ENCODE measurements around the gene ENTPD7.
A peak's percentile ranks its signal among the peaks of the same experiment; 100 is the strongest.

Gene ENTPD7

DNA sequence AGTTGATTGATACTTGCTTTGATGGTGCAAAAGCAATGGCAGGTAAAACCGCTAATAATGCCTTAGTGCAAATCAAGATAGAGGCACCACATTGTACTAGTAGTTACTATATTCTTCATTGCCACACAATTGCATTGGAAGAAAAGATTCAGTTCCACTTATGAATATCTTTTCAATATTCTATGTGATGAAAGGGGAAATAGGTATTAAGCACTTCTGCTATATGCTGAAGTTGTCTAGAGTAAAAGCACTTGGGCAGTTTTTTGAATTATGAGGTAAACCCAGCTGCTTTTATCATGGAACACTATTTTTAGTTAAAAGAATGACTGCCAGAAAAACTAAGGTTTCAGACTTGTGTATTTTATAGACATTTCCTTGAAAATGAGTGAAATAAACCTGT, 15.5 kb downstream of the ENTPD7 start:
- H3K9ac ChIP-seq (ENCODE audit: low read length) = no peak overlapping the region
- no peak overlapping the region for H3K18ac ChIP-seq (ENCODE audit: low read depth in 1 of 2, low read length in 2 of 2)
- H2AFZ ChIP-seq (ENCODE audit: low read depth, low read length) = no peak overlapping the region
- DNase-seq = no peak
- H2AK5ac ChIP-seq (ENCODE audit: low read length, severe bottlenecking) = no peak overlapping the region
- H3K4ac ChIP-seq (ENCODE audit: low read depth in 1 of 2, low read length in 2 of 2) = no peak overlapping the region
- H3K4me1 ChIP-seq (ENCODE audit: control insufficient read depth, insufficient read depth, low read depth, low read length) = peaks cover 2% of the 10 kb centered on the region
- no peak overlapping the region for H3K14ac ChIP-seq (ENCODE audit: low read length in 2 of 2)
- no peak overlapping the region for H2BK5ac ChIP-seq (ENCODE audit: low read depth, low read length, poor library complexity, severe bottlenecking)
- no peak overlapping the region for H3K4me2 ChIP-seq (ENCODE audit: low read length, poor library complexity, severe bottlenecking)
- no peak overlapping the region for H3K27ac ChIP-seq (ENCODE audit: low read length, poor library complexity, severe bottlenecking)
- H3K36me3 ChIP-seq (ENCODE audit: control insufficient read depth in 1 of 2, insufficient read depth in 2 of 2, low read depth in 1 of 2, low read length in 2 of 2) = peaks cover 10 to 48% of the 10 kb centered on the region in 2 experiments
- H2BK12ac ChIP-seq (ENCODE audit: low read length in 2 of 2) = no peak overlapping the region
- WGBS = 100% methylated on average over 1 of the region's 1 CpG
- H3K27me3 ChIP-seq (ENCODE audit: control insufficient read depth in 1 of 2, insufficient read depth in 1 of 2, low read length in 2 of 2) = no peaks in the 10 kb centered on the region
- H3K4me3 ChIP-seq (ENCODE audit: insufficient read depth in 1 of 2, low read depth in 1 of 2, low read length in 2 of 2) = no peak overlapping the region
- no peaks in the 10 kb centered on the region for H3K9me3 ChIP-seq (ENCODE audit: control insufficient read depth, low read length)
- H2BK120ac ChIP-seq (ENCODE audit: low read depth, low read length) = no peak overlapping the region
- H2BK15ac ChIP-seq (ENCODE audit: low read depth, poor library complexity, severe bottlenecking) = no peak overlapping the region
- peaks cover 19% of the 10 kb centered on the region for H3K79me1 ChIP-seq (replicated peaks; ENCODE audit: low read length, poor library complexity, severe bottlenecking)
- H3K23ac ChIP-seq (ENCODE audit: low read length in 2 of 2) = no peak overlapping the region
- H4K91ac ChIP-seq (ENCODE audit: low read length) = no peak overlapping the region
- H4K8ac ChIP-seq (ENCODE audit: low read length) = no peak overlapping the region

DNA sequence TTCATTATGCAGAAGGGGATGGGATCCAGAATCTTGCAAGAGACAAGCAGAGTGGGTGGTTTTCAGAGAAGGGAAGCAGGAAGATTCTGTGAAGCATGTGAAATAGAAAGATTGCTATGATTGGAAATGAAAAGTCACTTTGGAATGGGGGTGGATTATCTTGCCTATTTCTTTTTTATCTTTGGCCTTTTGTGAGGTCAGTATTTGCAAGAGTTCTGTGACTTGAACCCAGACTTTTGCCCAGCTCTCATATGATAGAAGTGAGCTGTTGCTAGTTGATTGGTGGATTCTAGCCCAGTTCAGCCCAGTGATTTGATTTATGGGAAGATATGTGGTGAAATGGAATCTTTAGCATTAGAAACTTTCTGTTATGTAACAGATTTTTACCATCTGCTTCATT, 17.1 kb downstream of the ENTPD7 start:
- Histone ChIP-seq H3K9me3 (ENCODE audit: control insufficient read depth, low read length) (no peaks in the 10 kb centered on the region), H3K4me3 (ENCODE audit: insufficient read depth in 1 of 2, low read depth in 1 of 2, low read length in 2 of 2) (no peak overlapping the region), H2BK15ac (ENCODE audit: low read depth, poor library complexity, severe bottlenecking) (no peak overlapping the region), H2BK5ac (ENCODE audit: low read depth, low read length, poor library complexity, severe bottlenecking) (no peak overlapping the region), H3K23ac (ENCODE audit: low read length in 2 of 2) (no peak overlapping the region), H4K8ac (ENCODE audit: low read length) (no peak overlapping the region), H3K27me3 (ENCODE audit: control insufficient read depth in 1 of 2, insufficient read depth in 1 of 2, low read length in 2 of 2) (no peaks in the 10 kb centered on the region), H3K79me1 (replicated peaks; ENCODE audit: low read length, poor library complexity, severe bottlenecking) (peaks cover 18% of the 10 kb centered on the region), H2AFZ (ENCODE audit: low read depth, low read length) (no peak overlapping the region), H3K4ac (ENCODE audit: low read depth in 1 of 2, low read length in 2 of 2) (no peak overlapping the region), H3K14ac (ENCODE audit: low read length in 2 of 2) (no peak overlapping the region), H3K4me1 (ENCODE audit: control insufficient read depth, insufficient read depth, low read depth, low read length) (peaks cover 7% of the 10 kb centered on the region), H2AK5ac (ENCODE audit: low read length, severe bottlenecking) (no peak overlapping the region), H3K36me3 (ENCODE audit: control insufficient read depth in 1 of 2, insufficient read depth in 2 of 2, low read depth in 1 of 2, low read length in 2 of 2) (peaks cover 15 to 50% of the 10 kb centered on the region in 2 experiments), H4K91ac (ENCODE audit: low read length) (no peak overlapping the region), H3K9ac (ENCODE audit: low read length) (no peak overlapping the region), H2BK120ac (ENCODE audit: low read depth, low read length) (no peak overlapping the region), H2BK12ac (ENCODE audit: low read length in 2 of 2) (no peak overlapping the region), H3K18ac (ENCODE audit: low read depth in 1 of 2, low read length in 2 of 2) (no peak overlapping the region), H3K27ac (ENCODE audit: low read length, poor library complexity, severe bottlenecking) (no peak overlapping the region), H3K4me2 (ENCODE audit: low read length, poor library complexity, severe bottlenecking) (no peak overlapping the region)
- DNase-seq = peak; percentile 27

DNA sequence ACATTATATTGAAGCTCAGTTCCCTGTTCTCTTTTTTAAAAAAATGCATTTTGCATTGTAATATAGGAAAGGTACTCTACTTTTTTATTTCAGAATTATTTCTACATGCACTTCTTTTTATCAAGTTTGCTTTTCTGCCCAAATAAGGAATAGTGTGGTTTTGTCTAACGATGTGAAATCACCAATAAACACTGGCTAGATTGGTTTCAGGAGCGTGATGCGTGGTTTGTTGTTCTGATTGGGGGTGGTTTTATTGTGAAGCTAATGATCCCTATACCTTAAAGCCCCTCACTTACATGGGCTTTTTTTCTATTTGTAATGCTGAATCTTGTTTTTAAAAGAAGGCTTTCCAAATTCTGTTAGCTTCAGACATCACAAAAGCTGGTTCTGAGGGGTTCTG, 17.6 kb downstream of the ENTPD7 start:
- no peak overlapping the region for H3K27ac ChIP-seq (ENCODE audit: low read length, poor library complexity, severe bottlenecking)
- no peaks in the 10 kb centered on the region for H3K27me3 ChIP-seq (ENCODE audit: control insufficient read depth in 1 of 2, insufficient read depth in 1 of 2, low read length in 2 of 2)
- 100% methylated on average over 1 of the region's 3 CpGs for WGBS
- H3K4me3 ChIP-seq (ENCODE audit: insufficient read depth in 1 of 2, low read depth in 1 of 2, low read length in 2 of 2) = no peak overlapping the region
- peaks cover 8% of the 10 kb centered on the region for H3K4me1 ChIP-seq (ENCODE audit: control insufficient read depth, insufficient read depth, low read depth, low read length)
- no peaks in the 10 kb centered on the region for H3K9me3 ChIP-seq (ENCODE audit: control insufficient read depth, low read length)
- no peak overlapping the region for H2BK12ac ChIP-seq (ENCODE audit: low read length in 2 of 2)
- no peak overlapping the region for H4K91ac ChIP-seq (ENCODE audit: low read length)
- no peak overlapping the region for H2BK120ac ChIP-seq (ENCODE audit: low read depth, low read length)
- no peak overlapping the region for H2AFZ ChIP-seq (ENCODE audit: low read depth, low read length)
- H3K36me3 ChIP-seq (ENCODE audit: control insufficient read depth in 1 of 2, insufficient read depth in 2 of 2, low read depth in 1 of 2, low read length in 2 of 2) = peaks cover 15 to 50% of the 10 kb centered on the region in 2 experiments
- no peak overlapping the region for H2BK15ac ChIP-seq (ENCODE audit: low read depth, poor library complexity, severe bottlenecking)
- H3K14ac ChIP-seq (ENCODE audit: low read length in 2 of 2) = no peak overlapping the region
- peaks cover 18% of the 10 kb centered on the region for H3K79me1 ChIP-seq (replicated peaks; ENCODE audit: low read length, poor library complexity, severe bottlenecking)
- no peak overlapping the region for H3K4me2 ChIP-seq (ENCODE audit: low read length, poor library complexity, severe bottlenecking)
- no peak overlapping the region for H2BK5ac ChIP-seq (ENCODE audit: low read depth, low read length, poor library complexity, severe bottlenecking)
- no peak for DNase-seq
- H3K18ac ChIP-seq (ENCODE audit: low read depth in 1 of 2, low read length in 2 of 2) = no peak overlapping the region
- H3K4ac ChIP-seq (ENCODE audit: low read depth in 1 of 2, low read length in 2 of 2) = no peak overlapping the region
- no peak overlapping the region for H4K8ac ChIP-seq (ENCODE audit: low read length)
- no peak overlapping the region for H2AK5ac ChIP-seq (ENCODE audit: low read length, severe bottlenecking)
- no peak overlapping the region for H3K9ac ChIP-seq (ENCODE audit: low read length)
- H3K23ac ChIP-seq (ENCODE audit: low read length in 2 of 2) = no peak overlapping the region

DNA sequence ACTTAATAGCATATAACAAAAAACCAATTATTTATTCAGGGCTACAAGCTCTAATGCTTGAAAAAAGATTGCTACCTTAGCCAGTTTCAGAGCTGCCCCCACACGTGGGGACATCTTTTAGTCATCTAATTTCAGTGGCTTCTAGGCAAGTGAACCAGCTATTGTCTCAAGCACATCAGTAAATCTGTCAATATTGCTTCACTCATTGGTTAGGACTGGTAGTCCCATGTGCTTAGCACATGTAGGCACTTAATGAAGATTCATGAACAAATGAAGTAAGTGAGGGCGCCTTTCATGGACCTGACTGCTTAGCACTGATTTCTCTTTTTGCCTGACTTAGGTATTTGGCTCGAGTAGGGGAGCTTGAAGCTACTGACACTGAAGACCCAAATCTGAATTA, 19.6 kb downstream of the ENTPD7 start:
- Histone ChIP-seq H3K18ac (ENCODE audit: low read depth in 1 of 2, low read length in 2 of 2) (no peak overlapping the region), H2BK120ac (ENCODE audit: low read depth, low read length) (no peak overlapping the region), H3K4me3 (ENCODE audit: insufficient read depth in 1 of 2, low read depth in 1 of 2, low read length in 2 of 2) (no peak overlapping the region), H3K36me3 (ENCODE audit: control insufficient read depth in 1 of 2, insufficient read depth in 2 of 2, low read depth in 1 of 2, low read length in 2 of 2) (peaks cover 10 to 48% of the 10 kb centered on the region in 2 experiments), H2BK5ac (ENCODE audit: low read depth, low read length, poor library complexity, severe bottlenecking) (no peak overlapping the region), H3K27ac (ENCODE audit: low read length, poor library complexity, severe bottlenecking) (no peak overlapping the region), H3K79me1 (replicated peaks; ENCODE audit: low read length, poor library complexity, severe bottlenecking) (peaks cover 13% of the 10 kb centered on the region), H3K9me3 (ENCODE audit: control insufficient read depth, low read length) (no peaks in the 10 kb centered on the region), H4K91ac (ENCODE audit: low read length) (no peak overlapping the region), H2AFZ (ENCODE audit: low read depth, low read length) (no peak overlapping the region), H3K4ac (ENCODE audit: low read depth in 1 of 2, low read length in 2 of 2) (no peak overlapping the region), H2BK15ac (ENCODE audit: low read depth, poor library complexity, severe bottlenecking) (no peak overlapping the region), H3K14ac (ENCODE audit: low read length in 2 of 2) (no peak overlapping the region), H2BK12ac (ENCODE audit: low read length in 2 of 2) (no peak overlapping the region), H3K27me3 (ENCODE audit: control insufficient read depth in 1 of 2, insufficient read depth in 1 of 2, low read length in 2 of 2) (no peaks in the 10 kb centered on the region), H3K23ac (ENCODE audit: low read length in 2 of 2) (no peak overlapping the region), H3K4me1 (ENCODE audit: control insufficient read depth, insufficient read depth, low read depth, low read length) (peaks cover 9% of the 10 kb centered on the region), H3K4me2 (ENCODE audit: low read length, poor library complexity, severe bottlenecking) (no peak overlapping the region), H4K8ac (ENCODE audit: low read length) (no peak overlapping the region), H2AK5ac (ENCODE audit: low read length, severe bottlenecking) (no peak overlapping the region), H3K9ac (ENCODE audit: low read length) (no peak overlapping the region)
- DNase-seq = no peak
- 85% methylated on average over 3 of the region's 3 CpGs for WGBS

Data from mesenchymal stem cell (in vitro differentiated cells and primary cell).